A673 (cell line): ENCODE measurements around the gene UFSP2.

Source experiments
- EZH2 ChIP-seq: fragments of 200-600 bp; sonication (generic); IDR thresholded peaks from 2 replicates; pipeline ENCODE4 v1.6.1; 2017; ENCODE audit warnings: borderline replicate concordance, low read depth, mild to moderate bottlenecking, mixed read lengths, antibody characterized with exemption, low read length; ENCODE audit not compliant: poor library complexity, severe bottlenecking
- TF ChIP-seq, protein P1 (sequence below): fragments of 300-800, 200-600 bp; sonication (generic); conservative IDR thresholded peaks from 2 replicates; pipeline ENCODE4 v1.5.1; 2017; ENCODE audit warnings: low read depth, mild to moderate bottlenecking, antibody characterized with exemption, low read length, moderate library complexity, mixed read lengths

- TF ChIP-seq, protein P1, sequence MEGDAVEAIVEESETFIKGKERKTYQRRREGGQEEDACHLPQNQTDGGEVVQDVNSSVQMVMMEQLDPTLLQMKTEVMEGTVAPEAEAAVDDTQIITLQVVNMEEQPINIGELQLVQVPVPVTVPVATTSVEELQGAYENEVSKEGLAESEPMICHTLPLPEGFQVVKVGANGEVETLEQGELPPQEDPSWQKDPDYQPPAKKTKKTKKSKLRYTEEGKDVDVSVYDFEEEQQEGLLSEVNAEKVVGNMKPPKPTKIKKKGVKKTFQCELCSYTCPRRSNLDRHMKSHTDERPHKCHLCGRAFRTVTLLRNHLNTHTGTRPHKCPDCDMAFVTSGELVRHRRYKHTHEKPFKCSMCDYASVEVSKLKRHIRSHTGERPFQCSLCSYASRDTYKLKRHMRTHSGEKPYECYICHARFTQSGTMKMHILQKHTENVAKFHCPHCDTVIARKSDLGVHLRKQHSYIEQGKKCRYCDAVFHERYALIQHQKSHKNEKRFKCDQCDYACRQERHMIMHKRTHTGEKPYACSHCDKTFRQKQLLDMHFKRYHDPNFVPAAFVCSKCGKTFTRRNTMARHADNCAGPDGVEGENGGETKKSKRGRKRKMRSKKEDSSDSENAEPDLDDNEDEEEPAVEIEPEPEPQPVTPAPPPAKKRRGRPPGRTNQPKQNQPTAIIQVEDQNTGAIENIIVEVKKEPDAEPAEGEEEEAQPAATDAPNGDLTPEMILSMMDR: no peak
- no peak for TF ChIP-seq EZH2
These were observed 19.4 kb upstream of the UFSP2 start for GRCh38 chr4:185445209-185445608.
